ENCODE data around the gene TGFBR3.

DNA sequence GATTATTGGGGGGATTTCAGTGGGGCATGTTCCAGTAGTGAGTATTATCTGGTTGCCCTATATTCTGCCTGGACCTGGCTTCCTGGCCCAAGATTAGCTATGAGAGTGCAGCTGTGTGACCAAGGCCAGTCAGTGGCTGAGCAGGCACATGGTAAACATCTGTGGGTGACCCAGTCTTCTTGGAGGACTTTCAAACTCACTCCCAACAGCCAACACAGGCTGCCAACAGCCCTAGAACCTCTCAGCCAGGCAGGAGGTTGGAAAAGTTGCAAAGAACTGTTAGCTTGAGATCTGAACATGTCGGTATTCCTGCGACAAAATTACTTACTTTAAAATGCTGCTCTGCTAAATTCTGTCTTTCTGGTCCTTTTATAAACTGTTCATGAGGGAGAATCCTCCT is 192.4 kb downstream of the TGFBR3 start:
- TF ChIP-seq, protein P1, sequence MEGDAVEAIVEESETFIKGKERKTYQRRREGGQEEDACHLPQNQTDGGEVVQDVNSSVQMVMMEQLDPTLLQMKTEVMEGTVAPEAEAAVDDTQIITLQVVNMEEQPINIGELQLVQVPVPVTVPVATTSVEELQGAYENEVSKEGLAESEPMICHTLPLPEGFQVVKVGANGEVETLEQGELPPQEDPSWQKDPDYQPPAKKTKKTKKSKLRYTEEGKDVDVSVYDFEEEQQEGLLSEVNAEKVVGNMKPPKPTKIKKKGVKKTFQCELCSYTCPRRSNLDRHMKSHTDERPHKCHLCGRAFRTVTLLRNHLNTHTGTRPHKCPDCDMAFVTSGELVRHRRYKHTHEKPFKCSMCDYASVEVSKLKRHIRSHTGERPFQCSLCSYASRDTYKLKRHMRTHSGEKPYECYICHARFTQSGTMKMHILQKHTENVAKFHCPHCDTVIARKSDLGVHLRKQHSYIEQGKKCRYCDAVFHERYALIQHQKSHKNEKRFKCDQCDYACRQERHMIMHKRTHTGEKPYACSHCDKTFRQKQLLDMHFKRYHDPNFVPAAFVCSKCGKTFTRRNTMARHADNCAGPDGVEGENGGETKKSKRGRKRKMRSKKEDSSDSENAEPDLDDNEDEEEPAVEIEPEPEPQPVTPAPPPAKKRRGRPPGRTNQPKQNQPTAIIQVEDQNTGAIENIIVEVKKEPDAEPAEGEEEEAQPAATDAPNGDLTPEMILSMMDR (IDR thresholded peaks at IDR 0.05 in 4 of 5, conservative IDR thresholded peaks at IDR 0.05 in 1 of 5), result no peak
- TF ChIP-seq POLR2A (IDR thresholded peaks at IDR 0.05), result no peak

Measured in gastrocnemius medialis (tissue), 4 donors.